Loucy (cell line): ENCODE data around the gene EFNB2.

Experiments used
- EZH2phosphoT487 ChIP-seq: fragments of 200-600 bp; IDR thresholded peaks from 2 replicates; pipeline ENCODE4 v1.6.1; 2018; ENCODE audit warnings: antibody characterized with exemption, mild to moderate bottlenecking, moderate library complexity, borderline replicate concordance
- TF ChIP-seq, protein P1 (sequence below): fragments of 200-600 bp; sonication (generic); conservative IDR thresholded peaks from 2 replicates; pipeline ENCODE4 v1.5.1; 2014; ENCODE audit warnings: mild to moderate bottlenecking, antibody characterized with exemption, low read length

DNA sequence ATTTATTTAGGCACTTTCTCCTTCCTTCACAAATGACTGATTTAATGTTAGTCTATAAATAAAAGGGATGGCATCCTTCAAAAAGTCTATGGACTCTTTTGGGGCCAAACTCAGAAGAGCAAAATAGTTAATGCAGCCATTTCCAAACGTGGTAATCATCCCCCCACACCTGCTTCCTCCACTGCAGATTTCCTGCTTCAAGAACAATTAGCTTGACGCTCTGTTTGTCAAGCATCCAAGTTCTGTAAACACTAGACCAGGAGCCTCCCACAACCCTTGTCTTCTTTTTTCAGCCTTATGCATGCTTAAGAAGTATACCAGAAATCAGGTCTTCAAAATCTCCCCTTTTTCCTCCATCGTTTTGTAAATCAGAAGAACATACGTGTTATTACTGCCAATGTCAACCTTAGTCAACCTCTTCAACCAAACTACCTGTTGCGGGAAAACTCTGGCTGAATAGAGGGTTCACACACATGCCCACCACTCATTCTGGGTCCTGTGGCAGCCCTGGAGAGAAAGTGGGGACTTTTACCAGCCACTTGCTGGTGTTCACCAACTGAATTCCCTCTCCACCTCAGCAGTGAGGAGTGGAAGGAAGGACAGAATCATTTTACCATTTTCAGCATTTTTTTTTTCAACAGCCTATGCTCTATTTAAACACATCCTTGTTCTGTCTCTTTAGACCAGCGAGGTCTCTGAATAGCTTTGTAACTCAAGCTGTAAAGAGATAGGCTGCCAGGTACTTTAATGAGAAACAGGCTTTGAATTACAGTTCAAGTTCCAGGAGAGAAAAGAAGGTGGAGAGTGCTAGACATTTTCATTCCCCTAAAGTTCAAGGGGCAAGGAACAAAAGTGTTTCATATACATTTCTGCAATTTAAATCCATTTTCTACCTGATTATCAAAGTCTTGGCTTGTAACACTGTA is 39.1 kb downstream of the EFNB2 start:
- TF ChIP-seq, protein P1, sequence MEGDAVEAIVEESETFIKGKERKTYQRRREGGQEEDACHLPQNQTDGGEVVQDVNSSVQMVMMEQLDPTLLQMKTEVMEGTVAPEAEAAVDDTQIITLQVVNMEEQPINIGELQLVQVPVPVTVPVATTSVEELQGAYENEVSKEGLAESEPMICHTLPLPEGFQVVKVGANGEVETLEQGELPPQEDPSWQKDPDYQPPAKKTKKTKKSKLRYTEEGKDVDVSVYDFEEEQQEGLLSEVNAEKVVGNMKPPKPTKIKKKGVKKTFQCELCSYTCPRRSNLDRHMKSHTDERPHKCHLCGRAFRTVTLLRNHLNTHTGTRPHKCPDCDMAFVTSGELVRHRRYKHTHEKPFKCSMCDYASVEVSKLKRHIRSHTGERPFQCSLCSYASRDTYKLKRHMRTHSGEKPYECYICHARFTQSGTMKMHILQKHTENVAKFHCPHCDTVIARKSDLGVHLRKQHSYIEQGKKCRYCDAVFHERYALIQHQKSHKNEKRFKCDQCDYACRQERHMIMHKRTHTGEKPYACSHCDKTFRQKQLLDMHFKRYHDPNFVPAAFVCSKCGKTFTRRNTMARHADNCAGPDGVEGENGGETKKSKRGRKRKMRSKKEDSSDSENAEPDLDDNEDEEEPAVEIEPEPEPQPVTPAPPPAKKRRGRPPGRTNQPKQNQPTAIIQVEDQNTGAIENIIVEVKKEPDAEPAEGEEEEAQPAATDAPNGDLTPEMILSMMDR, result no peak
- TF ChIP-seq EZH2phosphoT487, result no peak
